OCI-LY3 (cell line): ENCODE data around the gene TSTD2.

Experiments
- H2AFZ ChIP-seq: fragments of 200-600, 300-600 bp; shearing (Covaris generic); 2 replicates; pipeline ENCODE4 v1.6.0; 2014; ENCODE audit warnings: antibody characterized with exemption, low read depth, low read length
- H3K27ac ChIP-seq: fragments of 200-600, 300-600 bp; sonication (generic); 2 replicates; pipeline ENCODE4 v1.5.1; 2014; ENCODE audit warnings: mild to moderate bottlenecking, low read length, moderate library complexity, mixed read lengths
- H3K27me3 ChIP-seq: fragments of 200-600, 300-600 bp; sonication (generic); 2 replicates; pipeline ENCODE4 v1.6.1; 2014; ENCODE audit warnings: low read depth, low read length, mixed read lengths
- H3K36me3 ChIP-seq: fragments of 200-600, 300-600 bp; sonication (generic); replicated peaks from 2 replicates; pipeline ENCODE3; 2014; ENCODE audit warnings: low read depth, low read length, mixed read lengths
- H3K4me1 ChIP-seq: fragments of 300-600, 200-600 bp; sonication (generic); 2 replicates; pipeline ENCODE4 v1.6.1; 2014; ENCODE audit warnings: low read length, mixed read lengths
- H3K4me2 ChIP-seq: fragments of 200-600, 300-600 bp; sonication (generic); 2 replicates; pipeline ENCODE4 v1.6.1; 2014; ENCODE audit warnings: low read length, mixed read lengths
- H3K4me3 ChIP-seq: fragments of 300-600, 200-600 bp; sonication (generic); 2 replicates; pipeline ENCODE4 v1.5.1; 2014; ENCODE audit warnings: antibody characterized with exemption, mild to moderate bottlenecking, low read length, moderate library complexity
- H3K79me2 ChIP-seq: fragments of 300-600, 200-600 bp; shearing (Covaris generic); 2 replicates; pipeline ENCODE4 v1.6.1; 2014; ENCODE audit warnings: mild to moderate bottlenecking, low read length, mixed read lengths
- H3K9ac ChIP-seq: fragments of 300-600, 200-600 bp; shearing (Covaris generic); 2 replicates; pipeline ENCODE4 v1.6.0; 2014; ENCODE audit warnings: mild to moderate bottlenecking, low read length, moderate library complexity
- H3K9me3 ChIP-seq: fragments of 200-600, 300-600 bp; shearing (Covaris generic); 2 replicates; pipeline ENCODE4 v1.6.1; 2014; ENCODE audit warnings: low read length, mixed read lengths; ENCODE audit not compliant: insufficient read depth
- H4K20me1 ChIP-seq: fragments of 200-600, 300-600 bp; sonication (generic); 2 replicates; pipeline ENCODE4 v1.6.1; 2016; ENCODE audit warnings: low read length, mixed read lengths; ENCODE audit not compliant: insufficient read depth
- CTCF ChIP-seq: fragments of 200-600, 300-600 bp; sonication (generic); IDR thresholded peaks from 2 replicates; pipeline ENCODE4 v1.5.1; 2014; ENCODE audit warnings: antibody characterized with exemption, low read length, low read depth
- EZH2phosphoT487 ChIP-seq: fragments of 200-600 bp; shearing (Covaris generic); IDR thresholded peaks from 2 replicates; pipeline ENCODE4 v1.6.1; 2018; ENCODE audit warnings: antibody characterized with exemption, mixed run types, low read depth

Gene TSTD2

GRCh38 chr9:97629156-97629555, 4.0 kb downstream of the TSTD2 start:
- no peak overlapping the region for H3K4me3 ChIP-seq
- no peak overlapping the region for H3K4me2 ChIP-seq
- H3K36me3 ChIP-seq, result peaks cover 16% of the 10 kb centered on the region
- H2AFZ ChIP-seq, result no peak overlapping the region
- H3K27ac ChIP-seq, result no peak overlapping the region
- H4K20me1 ChIP-seq, result no peaks in the 10 kb centered on the region
- no peaks in the 10 kb centered on the region for H3K27me3 ChIP-seq
- H3K9me3 ChIP-seq, result no peaks in the 10 kb centered on the region
- H3K9ac ChIP-seq, result no peak overlapping the region
- H3K4me1 ChIP-seq, result peaks cover 7% of the 10 kb centered on the region
- TF ChIP-seq CTCF, result no peak
- no peak for TF ChIP-seq EZH2phosphoT487
- H3K79me2 ChIP-seq, result peaks cover 50% of the 10 kb centered on the region

GRCh38 chr9:97628668-97629067, 4.5 kb downstream of the TSTD2 start:
- no peak overlapping the region for H2AFZ ChIP-seq
- H3K4me1 ChIP-seq, result peaks cover 7% of the 10 kb centered on the region
- H3K27me3 ChIP-seq, result no peaks in the 10 kb centered on the region
- peaks cover 45% of the 10 kb centered on the region for H3K79me2 ChIP-seq
- no peak overlapping the region for H3K4me3 ChIP-seq
- TF ChIP-seq EZH2phosphoT487, result no peak
- TF ChIP-seq CTCF, result no peak
- H4K20me1 ChIP-seq, result no peaks in the 10 kb centered on the region
- H3K9ac ChIP-seq, result no peak overlapping the region
- no peak overlapping the region for H3K27ac ChIP-seq
- H3K9me3 ChIP-seq, result no peaks in the 10 kb centered on the region
- H3K4me2 ChIP-seq, result no peak overlapping the region
- H3K36me3 ChIP-seq, result peaks cover 21% of the 10 kb centered on the region

- Histone ChIP-seq H3K79me2 (peaks cover 43% of the 10 kb centered on the region), H3K27ac (no peak overlapping the region), H3K4me2 (no peak overlapping the region), H3K27me3 (no peaks in the 10 kb centered on the region), H3K9ac (no peak overlapping the region), H3K9me3 (no peaks in the 10 kb centered on the region), H2AFZ (no peak overlapping the region), H3K4me3 (no peak overlapping the region), H3K36me3 (peaks cover 21% of the 10 kb centered on the region), H4K20me1 (no peaks in the 10 kb centered on the region), H3K4me1 (peaks cover 7% of the 10 kb centered on the region)
- TF ChIP-seq EZH2phosphoT487 (no peak), CTCF (no peak)
Measured at GRCh38 chr9:97627624-97628023, 5.5 kb downstream of the TSTD2 start.

GRCh38 chr9:97625620-97626019, 7.5 kb downstream of the TSTD2 start:
- TF ChIP-seq CTCF (no peak), EZH2phosphoT487 (no peak)
- Histone ChIP-seq H3K4me3 (no peak overlapping the region), H3K79me2 (peaks cover 23% of the 10 kb centered on the region), H4K20me1 (no peaks in the 10 kb centered on the region), H3K9me3 (no peaks in the 10 kb centered on the region), H3K4me1 (no peaks in the 10 kb centered on the region), H3K27me3 (no peaks in the 10 kb centered on the region), H3K27ac (no peak overlapping the region), H3K9ac (no peak overlapping the region), H2AFZ (no peak overlapping the region), H3K4me2 (no peak overlapping the region), H3K36me3 (peaks cover 21% of the 10 kb centered on the region)
